ENCODE results near the gene VCX2. TPM values are rescaled to one million over a fixed set of nuclear protein-coding genes. Genes with fewer than 3 reads are reported as not detected.

Gene VCX2
- total and polyA plus RNA-seq, 2 of the 4 experiments (the other 2 are of a cell fraction) = not detected

- BruUV-seq (replicated peaks) = no TSS peak
- ATAC-seq (ENCODE audit: low read depth) = no peak
- no peak for DNase-seq
Measured at GRCh38 chrX:8125566-8125965, 45.5 kb downstream of the VCX2 start.

More at GRCh38 chrX:8125566-8125965, 45.5 kb downstream of the VCX2 start:
- H3K4me2 ChIP-seq (ENCODE audit: low read depth, low read length) = no peak overlapping the region
- H3K9ac ChIP-seq (ENCODE audit: low read depth, low read length) = no peak overlapping the region
- H2AFZ ChIP-seq (replicated peaks; ENCODE audit: low read length, poor library complexity) = no peak overlapping the region
- H3K27me3 ChIP-seq (ENCODE audit: control insufficient read depth, insufficient read depth, low read length) = no peaks in the 10 kb centered on the region
- no peaks in the 10 kb centered on the region for H3K79me1 ChIP-seq (ENCODE audit: low read depth in 1 of 2, low read length in 2 of 2)
- H2BK120ac ChIP-seq (ENCODE audit: low read depth, low read length) = no peak overlapping the region
- TF ChIP-seq ELK1 (IDR thresholded peaks at IDR 0.05; ENCODE audit: borderline replicate concordance, low read depth, low read length) (no peak), POLR2A (IDR thresholded peaks at IDR 0.05; ENCODE audit: low read depth, low read length) (no peak), CEBPB (IDR thresholded peaks at IDR 0.05; ENCODE audit: low read depth, low read length) (no peak), BHLHE40 (IDR thresholded peaks at IDR 0.05; ENCODE audit: low read depth, low read length) (no peak), MAFK (IDR thresholded peaks at IDR 0.05; ENCODE audit: low read depth, low read length) (no peak), MXI1 (IDR thresholded peaks at IDR 0.05; ENCODE audit: borderline replicate concordance, low read depth, low read length) (no peak), CHD1 (IDR thresholded peaks at IDR 0.05; ENCODE audit: low read depth, low read length) (no peak), RFX5 (IDR thresholded peaks at IDR 0.05; ENCODE audit: low read depth, low read length) (no peak), USF2 (IDR thresholded peaks at IDR 0.05; ENCODE audit: low read depth, low read length) (no peak), RAD21 (IDR thresholded peaks at IDR 0.05; ENCODE audit: low read length) (no peak), RCOR1 (IDR thresholded peaks at IDR 0.05; ENCODE audit: insufficient replicate concordance, low read length) (no peak), FOS (IDR thresholded peaks at IDR 0.05; ENCODE audit: low read depth, low read length) (no peak), SMC3 (IDR thresholded peaks at IDR 0.05; ENCODE audit: low read depth, low read length) (no peak), NFE2L2 (IDR thresholded peaks at IDR 0.05; ENCODE audit: low read depth, low read length) (no peak), MAZ (IDR thresholded peaks at IDR 0.05; ENCODE audit: borderline replicate concordance, low read depth, low read length) (no peak)
- TF ChIP-seq, protein P1, sequence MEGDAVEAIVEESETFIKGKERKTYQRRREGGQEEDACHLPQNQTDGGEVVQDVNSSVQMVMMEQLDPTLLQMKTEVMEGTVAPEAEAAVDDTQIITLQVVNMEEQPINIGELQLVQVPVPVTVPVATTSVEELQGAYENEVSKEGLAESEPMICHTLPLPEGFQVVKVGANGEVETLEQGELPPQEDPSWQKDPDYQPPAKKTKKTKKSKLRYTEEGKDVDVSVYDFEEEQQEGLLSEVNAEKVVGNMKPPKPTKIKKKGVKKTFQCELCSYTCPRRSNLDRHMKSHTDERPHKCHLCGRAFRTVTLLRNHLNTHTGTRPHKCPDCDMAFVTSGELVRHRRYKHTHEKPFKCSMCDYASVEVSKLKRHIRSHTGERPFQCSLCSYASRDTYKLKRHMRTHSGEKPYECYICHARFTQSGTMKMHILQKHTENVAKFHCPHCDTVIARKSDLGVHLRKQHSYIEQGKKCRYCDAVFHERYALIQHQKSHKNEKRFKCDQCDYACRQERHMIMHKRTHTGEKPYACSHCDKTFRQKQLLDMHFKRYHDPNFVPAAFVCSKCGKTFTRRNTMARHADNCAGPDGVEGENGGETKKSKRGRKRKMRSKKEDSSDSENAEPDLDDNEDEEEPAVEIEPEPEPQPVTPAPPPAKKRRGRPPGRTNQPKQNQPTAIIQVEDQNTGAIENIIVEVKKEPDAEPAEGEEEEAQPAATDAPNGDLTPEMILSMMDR (conservative IDR thresholded peaks at IDR 0.05; ENCODE audit: low read depth, low read length) = no peak
- no peak overlapping the region for H2AK9ac ChIP-seq (replicated peaks; ENCODE audit: low read depth, low read length, poor library complexity)
- peaks cover 2% of the 10 kb centered on the region; the same call in 1 of the 2 replicates for H3K9me3 ChIP-seq (ENCODE audit: control insufficient read depth, insufficient read depth, low read length)
- no peak overlapping the region for H3K27ac ChIP-seq (ENCODE audit: insufficient read depth, low read length)
- H3K14ac ChIP-seq (replicated peaks; ENCODE audit: low read depth, low read length) = no peak overlapping the region
- no peaks in the 10 kb centered on the region for H3K4me1 ChIP-seq (ENCODE audit: control insufficient read depth, insufficient read depth, low read length)
- H3K23ac ChIP-seq (ENCODE audit: low read depth, low read length) = no peak overlapping the region
- H2BK20ac ChIP-seq (ENCODE audit: low read depth, low read length) = no peak overlapping the region
- H3K9me1 ChIP-seq (ENCODE audit: insufficient read depth, low read length) = no peaks in the 10 kb centered on the region
- H4K91ac ChIP-seq (ENCODE audit: insufficient read depth, low read depth, low read length) = no peak overlapping the region
- no peak overlapping the region for H4K5ac ChIP-seq (ENCODE audit: low read depth, low read length)
- in situ Hi-C loops (cut with MboI; ENCODE audit: low sequenced_read_pairs) = no loop called here
- H2BK5ac ChIP-seq (ENCODE audit: low read depth, low read length, poor library complexity, severe bottlenecking) = no peak overlapping the region
- CTCF ChIA-PET = no interaction called here
- 20% methylated on average over 1 of the region's 6 CpGs; no CpG with 5 or more reads in 1 of the 2 experiments for WGBS, 2 experiments (ENCODE audit: extremely low coverage in 2 of 2, insufficient read length in 1 of 2)
- no peak overlapping the region for H3K4ac ChIP-seq (ENCODE audit: low read depth, low read length)
- POLR2A ChIA-PET (ENCODE audit: unreplicated experiment) = no interaction called here
- H3K18ac ChIP-seq (ENCODE audit: low read depth, low read length) = no peak overlapping the region
- no peak overlapping the region for H4K8ac ChIP-seq (ENCODE audit: low read depth in 2 of 2, low read length in 2 of 2)
- dilution Hi-C loops (cut with HindIII; ENCODE audit: low sequenced_read_pairs, unreplicated experiment) = no loop called here
- no peaks in the 10 kb centered on the region for H3K36me3 ChIP-seq (ENCODE audit: control insufficient read depth, insufficient read depth, low read length)
- no peak overlapping the region for H3K4me3 ChIP-seq (ENCODE audit: insufficient read depth, low read depth, low read length)
- H2AK5ac ChIP-seq (ENCODE audit: low read depth, low read length) = no peak overlapping the region
- H2BK15ac ChIP-seq (ENCODE audit: low read depth, low read length) = no peak overlapping the region
- no peaks in the 10 kb centered on the region for H4K20me1 ChIP-seq (ENCODE audit: insufficient read depth, low read length)
- H3K56ac ChIP-seq (ENCODE audit: extremely low read depth, insufficient read depth, low read length) = no peak overlapping the region
- intact Hi-C loops (cut with micrococcal nuclease) = no loop called here

Data from IMR-90 (cell line).